Right atrium auricular region (tissue), 2 donors: ENCODE results near the gene GALNT7. TPM values are rescaled to one million over a fixed set of nuclear protein-coding genes. Genes with fewer than 3 reads are reported as not detected.

Experiments
- DNase-seq: peaks from one replicate; pipeline ENCODE4 v3.0.0-alpha.2; 2019; ENCODE audit warnings: low spot score
- H3K27ac ChIP-seq, 2 donors: fragments of 200-600 bp; sonication (generic); 1 replicate in 1 of 2; 2 replicates in 1 of 2; pipeline ENCODE4 v1.5.1; 2016 to 2019
- H3K27me3 ChIP-seq, 2 donors: fragments of 200-600 bp; sonication (generic); one replicate each; pipeline versions ENCODE4 v1.5.1 to v1.6.0; 2017 to 2019
- H3K36me3 ChIP-seq: fragments of 200-600 bp; sonication (generic); one replicate; pipeline ENCODE4 v1.5.1; 2016
- H3K4me1 ChIP-seq, 2 donors: fragments of 200-600 bp; sonication (generic); one replicate each; pipeline versions ENCODE4 v1.5.1 to v1.6.0; 2017 to 2019
- H3K4me3 ChIP-seq, 2 donors: fragments of 200-600 bp; sonication (generic); 1 replicate in 1 of 2; 2 replicates in 1 of 2; pipeline ENCODE4 v1.5.1; 2017 to 2019; ENCODE audit warnings: mild to moderate bottlenecking in 1 of 2, moderate library complexity in 1 of 2
- H3K9me3 ChIP-seq, 2 donors: fragments of 200-600 bp; sonication (generic); one replicate each; pipeline ENCODE4 v1.5.1; 2019
- total RNA-seq, 2 donors: library from RNA; depleted of rRNA; stranded (reverse); fragments of >200 nt; gene quantifications; one replicate each; pipeline ENCODE4 v1.1.0, GENCODE V29; 2016
- TF ChIP-seq, protein P1 (sequence below), 2 donors: fragments of 200-600 bp; sonication (generic); IDR thresholded peaks; one replicate each; pipeline ENCODE4 v1.5.1; 2019; ENCODE audit warnings: antibody characterized with exemption in 2 of 2

GALNT7 gene
- total RNA-seq, 2 donors from 2014 or later: 5.4 to 6.5 TPM

DNA sequence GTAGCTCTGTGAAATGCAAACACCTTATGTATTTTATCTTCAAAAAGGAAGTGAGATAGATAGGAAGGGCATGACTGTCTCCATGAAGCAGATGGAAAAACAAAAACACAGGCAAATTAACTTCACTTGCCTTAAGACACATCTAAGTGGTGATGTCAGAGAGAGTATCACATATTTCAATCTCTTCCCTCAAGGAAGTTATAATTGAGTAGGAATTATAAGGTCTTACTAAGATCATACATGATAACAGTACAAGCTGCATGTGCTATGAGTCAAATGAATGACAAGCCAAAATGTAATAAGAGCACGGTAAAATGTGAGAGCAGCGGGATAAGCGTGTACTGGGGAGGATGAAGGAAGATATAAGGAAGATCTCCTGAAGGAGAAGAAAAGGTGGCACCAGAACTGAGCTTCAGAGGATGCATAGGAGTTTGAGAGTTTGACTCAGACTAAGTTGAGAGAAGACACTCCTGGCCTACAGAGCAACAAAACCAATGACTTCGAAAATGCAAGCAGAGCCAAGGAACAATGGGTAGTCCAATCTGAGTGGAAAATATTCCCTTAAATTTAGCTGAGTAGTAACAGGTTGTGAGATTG, 43.3 kb upstream of the GALNT7 start:
- TF ChIP-seq, protein P1, sequence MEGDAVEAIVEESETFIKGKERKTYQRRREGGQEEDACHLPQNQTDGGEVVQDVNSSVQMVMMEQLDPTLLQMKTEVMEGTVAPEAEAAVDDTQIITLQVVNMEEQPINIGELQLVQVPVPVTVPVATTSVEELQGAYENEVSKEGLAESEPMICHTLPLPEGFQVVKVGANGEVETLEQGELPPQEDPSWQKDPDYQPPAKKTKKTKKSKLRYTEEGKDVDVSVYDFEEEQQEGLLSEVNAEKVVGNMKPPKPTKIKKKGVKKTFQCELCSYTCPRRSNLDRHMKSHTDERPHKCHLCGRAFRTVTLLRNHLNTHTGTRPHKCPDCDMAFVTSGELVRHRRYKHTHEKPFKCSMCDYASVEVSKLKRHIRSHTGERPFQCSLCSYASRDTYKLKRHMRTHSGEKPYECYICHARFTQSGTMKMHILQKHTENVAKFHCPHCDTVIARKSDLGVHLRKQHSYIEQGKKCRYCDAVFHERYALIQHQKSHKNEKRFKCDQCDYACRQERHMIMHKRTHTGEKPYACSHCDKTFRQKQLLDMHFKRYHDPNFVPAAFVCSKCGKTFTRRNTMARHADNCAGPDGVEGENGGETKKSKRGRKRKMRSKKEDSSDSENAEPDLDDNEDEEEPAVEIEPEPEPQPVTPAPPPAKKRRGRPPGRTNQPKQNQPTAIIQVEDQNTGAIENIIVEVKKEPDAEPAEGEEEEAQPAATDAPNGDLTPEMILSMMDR (IDR thresholded peaks at IDR 0.05): no peak
- Histone ChIP-seq H3K4me3 (no peak overlapping the region), H3K27ac (no peak overlapping the region), H3K4me1 (peaks cover 0 to 6% of the 10 kb centered on the region in 2 donors), H3K36me3 (no peaks in the 10 kb centered on the region), H3K27me3 (no peaks in the 10 kb centered on the region), H3K9me3 (no peaks in the 10 kb centered on the region)
- no peak for DNase-seq

DNA sequence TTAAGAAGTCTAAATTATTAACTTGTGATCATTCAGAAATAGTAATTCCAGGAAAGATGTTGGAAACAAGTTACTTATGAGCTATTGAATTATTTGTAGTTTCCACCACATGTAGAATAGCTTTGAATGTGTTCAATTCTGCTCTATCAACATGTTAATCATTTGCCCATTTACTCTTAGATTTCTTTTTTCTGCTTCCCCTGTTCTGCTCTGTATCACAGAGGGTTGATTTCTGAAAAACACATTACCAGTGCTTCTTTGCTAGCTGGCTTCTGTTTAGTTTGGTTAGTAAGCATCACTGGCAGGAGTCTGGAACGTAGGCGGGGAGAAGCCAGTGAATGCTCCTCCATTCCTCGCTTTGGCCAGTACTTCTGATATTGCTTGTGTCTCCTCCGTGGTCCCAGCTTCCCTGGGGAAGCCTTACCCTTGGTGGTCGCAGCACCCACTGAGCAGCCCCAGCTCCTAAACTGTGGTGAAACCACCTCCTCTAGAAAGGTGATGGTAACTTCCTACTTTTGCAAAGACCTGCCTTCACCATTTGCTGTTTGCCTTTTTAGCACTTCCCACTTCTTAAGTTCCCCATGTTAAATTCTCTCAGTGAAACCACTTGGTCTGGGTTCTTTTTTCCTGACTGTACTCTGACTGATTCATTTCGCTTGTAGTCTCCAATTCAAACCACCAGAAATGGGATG, 40.3 kb upstream of the GALNT7 start:
- Histone ChIP-seq H3K36me3 (no peaks in the 10 kb centered on the region), H3K27me3 (no peaks in the 10 kb centered on the region), H3K4me3 (no peak overlapping the region), H3K9me3 (no peaks in the 10 kb centered on the region), H3K27ac (no peak overlapping the region), H3K4me1 (no peaks in the 10 kb centered on the region)
- no peak for DNase-seq
- TF ChIP-seq, protein P1 (IDR thresholded peaks at IDR 0.05): no peak

DNA sequence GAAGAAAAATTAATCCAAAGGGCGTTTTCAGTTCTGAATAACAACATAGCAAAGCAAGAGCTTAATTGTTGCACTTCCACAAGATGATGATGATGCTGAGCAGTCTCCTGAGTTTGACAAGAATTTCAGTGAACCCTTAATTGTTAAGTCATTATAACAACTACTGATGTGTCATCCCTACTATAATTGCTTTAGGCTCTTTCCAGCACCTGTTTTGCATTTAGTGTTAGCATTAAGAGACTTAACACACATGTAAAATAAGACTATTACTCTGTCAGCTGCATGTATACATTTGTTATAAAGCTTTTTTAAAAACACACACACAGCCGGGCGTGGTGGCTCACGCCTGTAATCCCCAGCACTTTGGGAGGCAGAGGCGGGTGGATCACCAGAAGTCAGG, 37.9 kb upstream of the GALNT7 start:
- H3K9me3 ChIP-seq: no peaks in the 10 kb centered on the region
- no peak overlapping the region for H3K4me3 ChIP-seq
- no peaks in the 10 kb centered on the region for H3K27me3 ChIP-seq
- TF ChIP-seq, protein P1 (IDR thresholded peaks at IDR 0.05): no peak
- no peaks in the 10 kb centered on the region for H3K36me3 ChIP-seq
- H3K27ac ChIP-seq: no peak overlapping the region
- H3K4me1 ChIP-seq: no peaks in the 10 kb centered on the region
- DNase-seq: no peak

DNA sequence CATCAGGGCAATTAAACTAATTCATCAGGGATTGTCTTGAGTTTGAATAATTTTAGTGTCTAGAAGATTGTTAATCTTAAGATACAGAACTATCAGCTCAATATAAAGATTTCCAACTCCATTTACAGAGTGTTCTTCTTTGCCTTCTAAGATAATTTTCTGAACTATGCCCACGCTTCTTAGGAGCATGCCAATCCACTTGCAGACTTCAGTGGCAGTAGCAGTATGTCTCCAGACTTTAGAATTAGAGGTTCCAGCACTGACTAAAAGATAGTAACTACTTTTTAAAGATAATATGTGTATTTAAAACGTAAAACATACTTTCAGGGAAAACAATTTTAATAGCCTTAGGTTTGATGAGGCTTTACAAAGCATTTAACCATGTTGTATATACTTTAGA, 34.2 kb upstream of the GALNT7 start:
- Histone ChIP-seq H3K36me3 (no peaks in the 10 kb centered on the region), H3K4me1 (no peaks in the 10 kb centered on the region), H3K27me3 (no peaks in the 10 kb centered on the region), H3K27ac (no peak overlapping the region), H3K4me3 (no peak overlapping the region), H3K9me3 (no peaks in the 10 kb centered on the region)
- DNase-seq: no peak
- TF ChIP-seq, protein P1 (IDR thresholded peaks at IDR 0.05): no peak

DNA sequence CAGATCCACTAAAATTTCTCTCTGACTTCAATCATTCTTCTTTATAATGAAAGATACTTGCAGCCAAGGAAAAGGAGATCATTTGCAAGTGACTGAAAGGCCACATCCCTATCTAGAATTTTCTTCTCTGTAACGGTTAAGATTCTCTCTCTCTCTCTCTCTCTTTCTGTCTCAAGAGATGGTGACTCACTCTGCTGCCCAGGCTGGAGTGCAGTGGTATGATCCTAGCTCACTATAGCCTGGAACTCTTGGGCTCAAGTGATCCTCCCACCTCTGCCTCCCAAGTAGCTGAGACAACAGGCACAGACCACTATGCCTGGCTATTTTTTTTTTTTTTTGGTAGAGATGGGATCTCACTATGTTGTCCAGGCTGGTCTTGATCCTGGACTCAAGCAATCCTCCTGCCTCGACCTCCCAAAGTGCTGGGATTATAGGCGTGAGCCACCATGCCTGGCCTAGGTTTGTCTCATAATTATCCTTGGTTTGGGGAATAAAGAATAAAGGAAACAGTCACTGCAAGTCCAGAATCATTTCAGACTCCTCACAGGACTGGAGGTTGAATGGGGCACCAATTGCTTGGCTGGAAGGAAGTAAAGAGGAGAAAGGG, 33.3 kb upstream of the GALNT7 start:
- no peak overlapping the region for H3K27ac ChIP-seq

More for the DNA sequence above, 33.3 kb upstream of the GALNT7 start:
- Histone ChIP-seq H3K4me3 (no peak overlapping the region), H3K27me3 (no peaks in the 10 kb centered on the region), H3K9me3 (no peaks in the 10 kb centered on the region), H3K4me1 (no peaks in the 10 kb centered on the region), H3K36me3 (no peaks in the 10 kb centered on the region)
- DNase-seq: no peak
- TF ChIP-seq, protein P1 (IDR thresholded peaks at IDR 0.05): no peak
